HG03095 (cell line): ENCODE data around the gene LHPP.
"Not testable (repeated sequence)": the region's sequence is repeated elsewhere in the genome, so short reads cannot be mapped to it uniquely, and the experiment has no call there.

Experiments
- ATAC-seq: cut with Tn5 transposase; IDR thresholded peaks from one replicate; pipeline ENCODE4 v1.9.1; 2021; ENCODE audit warnings: moderate library complexity; ENCODE audit not compliant: unreplicated experiment

LHPP gene

DNA sequence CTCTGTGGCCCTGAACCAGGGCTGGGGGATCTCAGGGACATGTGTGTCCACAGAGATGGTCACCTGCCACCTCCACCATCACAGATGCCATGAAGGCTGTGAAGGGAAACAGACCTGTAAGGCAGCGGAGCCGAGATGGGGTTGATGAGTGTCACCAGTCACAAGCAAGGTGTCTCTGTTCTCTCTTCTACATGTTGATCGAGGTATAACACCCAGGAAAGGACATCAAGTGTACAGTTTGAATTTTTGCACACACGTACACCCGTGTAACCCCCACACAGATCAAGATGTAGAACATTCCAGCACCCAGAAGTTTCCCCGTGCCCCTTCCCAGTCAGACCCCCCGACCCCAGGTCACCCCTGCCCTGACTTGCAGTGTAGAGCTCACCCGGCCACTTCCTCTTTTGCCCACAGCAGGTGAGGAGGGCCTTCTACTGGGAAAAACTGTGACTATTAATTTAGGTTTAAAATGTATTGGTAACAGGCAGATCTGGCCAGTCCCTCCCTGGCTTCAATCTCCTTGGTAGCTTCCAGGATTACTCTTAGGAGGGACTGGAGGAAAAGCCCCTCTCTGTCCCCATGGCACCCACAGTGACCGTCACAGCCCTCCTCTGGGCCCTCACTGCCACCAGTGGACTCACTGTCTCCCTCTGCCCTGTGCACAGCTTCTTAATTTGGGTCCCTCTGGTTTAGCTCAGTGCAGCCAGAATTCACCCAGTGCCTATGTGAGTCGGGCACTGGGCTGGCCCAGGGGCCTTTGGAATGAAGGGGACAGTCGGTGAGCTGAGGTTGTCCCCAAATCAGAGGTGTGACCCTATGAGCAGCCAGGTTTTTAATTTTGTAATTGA lies 108.2 kb downstream of the LHPP start:
- ATAC-seq: no peak

DNA sequence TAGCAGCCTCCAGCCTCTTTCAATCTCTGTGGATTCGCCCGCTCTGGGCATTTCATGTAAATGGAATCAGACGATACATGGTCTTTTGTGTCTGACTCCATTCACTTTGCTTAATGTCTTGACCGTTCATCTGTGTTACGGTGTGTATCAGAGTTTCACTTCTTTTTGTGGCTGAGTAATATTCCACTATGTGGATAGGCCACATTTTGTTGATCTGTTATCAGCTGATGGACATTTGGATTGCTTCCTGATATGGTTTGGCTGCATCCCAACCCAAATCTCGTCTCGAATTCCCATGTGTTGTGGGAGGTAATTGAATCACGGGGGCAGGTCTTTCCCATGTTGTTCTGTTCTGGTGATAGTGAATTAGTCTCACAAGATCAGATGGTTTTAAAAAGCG lies 109.0 kb downstream of the LHPP start:
- ATAC-seq: no peak

DNA sequence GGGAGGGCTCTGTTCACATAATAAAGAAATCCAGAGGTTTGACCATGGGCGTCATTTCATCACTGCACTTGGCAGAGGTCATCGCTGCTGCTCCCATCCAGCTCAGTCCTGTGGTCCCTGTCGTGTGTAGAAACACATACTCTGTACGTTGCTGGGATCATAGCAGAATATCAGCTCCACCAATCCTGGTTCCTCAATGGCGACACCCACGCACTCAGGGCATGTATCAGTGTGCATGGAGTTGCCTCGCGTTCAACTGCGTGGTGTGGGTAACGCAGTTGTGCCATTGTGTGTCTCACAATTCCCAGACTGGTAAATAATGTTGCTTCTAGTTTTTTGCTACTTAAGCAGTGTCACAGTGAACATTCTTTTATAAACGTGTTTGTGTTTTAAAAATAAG lies 111.1 kb downstream of the LHPP start:
- no peak for ATAC-seq

DNA sequence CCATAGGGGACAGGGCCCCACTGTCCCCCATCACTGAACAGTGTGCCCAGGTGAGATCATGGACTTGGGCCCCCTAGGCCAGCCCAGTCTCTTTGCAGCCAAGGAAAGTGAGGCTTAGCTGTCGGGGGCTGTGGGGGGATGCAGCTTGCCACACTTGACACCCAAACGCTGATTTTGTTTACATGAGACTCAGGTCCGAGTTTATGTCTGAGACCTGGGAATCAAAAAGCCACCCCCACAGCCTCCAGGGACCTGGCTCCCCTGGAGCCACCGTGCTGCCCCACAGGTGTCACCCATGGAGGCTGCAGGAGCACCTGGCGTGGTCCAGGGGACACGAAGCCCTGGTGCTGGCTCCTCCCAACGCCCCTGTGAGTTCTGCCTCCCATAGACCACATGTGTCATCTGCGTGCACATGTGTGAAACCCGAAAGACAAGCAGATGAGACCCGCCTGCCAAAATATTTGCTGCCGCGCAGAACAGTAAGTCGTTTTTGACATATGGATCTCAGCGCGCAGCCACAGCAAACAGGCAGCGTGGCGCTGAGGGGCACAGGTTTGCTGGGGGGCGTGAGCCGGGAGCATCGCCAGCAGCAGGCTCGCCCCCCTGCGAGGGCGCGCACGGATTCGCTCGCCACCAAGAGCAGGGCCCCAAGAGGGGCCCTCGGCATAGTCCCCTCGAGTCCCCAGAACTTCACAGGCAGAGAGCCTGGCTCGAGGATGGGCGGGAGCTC lies 112.3 kb downstream of the LHPP start:
- ATAC-seq: no peak

DNA sequence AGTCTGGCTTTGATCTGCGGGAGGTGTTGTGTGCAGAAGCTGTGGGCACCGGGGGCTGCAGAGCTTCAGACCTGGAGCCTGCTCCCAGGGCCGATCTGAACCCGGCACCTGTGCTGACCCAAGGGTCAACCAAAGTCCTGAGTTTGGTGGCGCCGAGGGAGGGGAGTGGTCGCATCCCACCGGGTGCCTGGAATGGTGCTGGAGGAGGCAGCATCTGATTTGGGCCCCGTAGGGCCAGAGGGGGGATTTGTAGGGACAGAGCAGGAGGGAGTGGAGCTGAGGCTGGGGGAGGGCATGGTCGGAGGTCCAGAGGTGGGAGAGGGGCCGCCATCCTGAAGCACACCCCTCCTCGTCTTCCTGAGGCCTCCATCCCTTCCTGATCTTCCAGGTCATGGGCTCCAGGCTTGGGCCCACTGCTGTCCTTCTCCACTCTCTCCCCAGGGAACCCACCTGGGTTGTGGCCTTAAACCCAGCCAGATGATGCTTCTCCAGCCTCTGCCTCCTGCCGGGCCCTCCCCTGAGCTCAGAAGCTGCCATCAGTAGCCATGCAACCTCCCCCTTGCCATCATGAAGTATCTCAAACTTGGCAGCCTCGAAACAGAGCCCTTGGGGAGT lies 112.9 kb downstream of the LHPP start:
- no peak for ATAC-seq

DNA sequence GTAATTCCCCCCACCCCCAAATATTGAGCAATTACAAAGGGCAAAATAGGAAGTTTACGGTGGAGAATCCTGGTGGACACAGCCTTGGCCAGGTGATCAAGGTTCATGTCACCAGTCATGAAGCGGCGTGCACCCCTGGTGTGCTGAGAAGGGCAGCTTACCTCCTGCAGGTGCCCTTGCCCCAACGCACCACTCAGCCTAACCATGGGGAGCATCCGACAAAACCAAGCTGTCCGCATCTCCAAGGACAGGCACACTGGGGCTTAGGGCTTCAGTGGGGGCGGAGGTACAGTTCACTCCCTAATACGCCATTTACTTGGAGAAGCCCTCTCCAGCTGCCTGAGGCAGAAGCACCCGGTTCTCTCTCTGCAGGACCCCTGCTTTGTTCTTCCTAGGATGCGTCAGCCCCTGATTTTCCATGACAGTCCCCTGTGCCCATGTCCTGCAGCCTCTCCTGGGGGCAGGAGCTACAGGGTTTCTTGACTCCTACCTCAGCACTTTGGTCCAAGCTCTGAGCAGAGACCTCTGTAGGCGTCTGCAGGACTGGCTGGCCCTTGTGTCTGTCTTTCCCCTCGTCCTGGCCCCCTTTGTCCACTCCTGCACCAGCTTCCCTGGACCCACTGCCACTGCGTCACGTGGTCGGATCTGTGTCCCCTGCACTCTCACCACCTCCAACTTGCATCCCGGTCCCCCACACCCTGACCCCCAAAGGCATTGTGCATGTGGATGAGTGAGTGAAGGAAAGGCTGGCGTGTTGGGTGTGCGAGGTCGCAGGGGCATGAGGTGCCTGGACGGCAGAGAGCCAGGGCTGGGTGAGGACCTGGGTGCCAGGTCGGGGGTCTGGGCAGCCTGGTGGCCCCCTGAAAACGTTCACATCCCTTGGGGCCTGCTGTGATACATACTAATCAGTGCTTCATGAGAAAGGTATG lies 113.7 kb downstream of the LHPP start:
- no peak for ATAC-seq

DNA sequence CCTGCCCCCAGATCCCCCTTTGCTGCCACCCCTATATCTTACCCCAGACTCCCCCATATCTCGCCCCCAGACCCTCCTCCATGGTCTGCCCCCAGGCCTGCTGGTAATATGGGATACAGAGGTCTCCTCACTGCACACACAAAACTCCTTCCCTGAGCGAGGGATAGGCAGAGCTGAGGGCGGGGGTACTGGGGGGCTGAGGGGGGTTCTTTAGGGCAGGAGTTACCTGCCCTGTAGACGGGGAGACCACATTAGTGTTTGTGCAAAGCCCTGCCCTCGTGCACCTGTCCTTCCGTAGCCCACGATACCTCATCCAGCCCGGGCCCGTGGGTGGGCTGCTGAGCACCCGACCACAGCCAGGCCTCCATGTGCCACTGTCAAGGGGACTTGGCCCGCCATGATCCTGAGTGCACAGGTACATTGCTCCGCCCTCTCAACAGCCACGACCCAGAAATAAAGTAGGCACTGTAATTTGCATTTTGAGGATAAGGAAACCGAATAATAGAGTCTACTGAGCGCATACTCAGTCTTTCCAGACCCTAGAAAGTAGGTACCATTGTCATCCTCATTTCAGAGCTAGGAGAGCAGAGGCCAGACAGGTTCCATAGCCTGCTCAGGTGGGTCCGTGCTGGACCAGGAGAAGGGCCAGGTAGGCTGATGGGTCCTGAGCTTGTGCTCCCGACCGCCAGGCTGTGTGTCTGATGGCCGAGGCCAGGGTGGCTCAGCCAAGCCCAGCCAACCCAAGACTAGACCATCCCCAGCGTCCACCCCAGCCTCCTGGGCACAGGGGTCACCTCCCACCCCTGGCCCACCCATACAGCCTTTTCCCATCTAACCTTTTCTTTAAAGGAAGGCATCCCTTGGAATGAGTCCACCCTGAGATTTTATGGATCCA lies 115.2 kb downstream of the LHPP start:
- no peak for ATAC-seq

DNA sequence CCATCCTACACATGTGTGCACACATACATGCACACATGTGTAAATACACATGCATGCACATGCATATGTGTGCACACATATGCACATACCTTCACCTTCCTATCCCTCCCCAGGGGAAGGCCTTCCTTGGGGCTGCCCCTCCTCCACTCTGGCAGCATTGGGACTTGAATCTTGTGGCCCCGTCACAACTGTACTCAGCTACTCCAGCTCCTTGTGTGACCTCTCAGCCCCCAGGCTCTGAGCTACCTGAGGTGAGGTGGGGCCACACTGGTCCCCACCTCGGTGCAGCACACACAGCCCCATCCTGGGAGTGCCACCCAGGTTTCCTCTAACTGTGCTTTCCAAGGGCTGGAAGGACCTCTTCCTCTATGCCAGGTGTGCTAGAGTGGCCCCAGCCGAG lies 116.0 kb downstream of the LHPP start:
- no peak for ATAC-seq

DNA sequence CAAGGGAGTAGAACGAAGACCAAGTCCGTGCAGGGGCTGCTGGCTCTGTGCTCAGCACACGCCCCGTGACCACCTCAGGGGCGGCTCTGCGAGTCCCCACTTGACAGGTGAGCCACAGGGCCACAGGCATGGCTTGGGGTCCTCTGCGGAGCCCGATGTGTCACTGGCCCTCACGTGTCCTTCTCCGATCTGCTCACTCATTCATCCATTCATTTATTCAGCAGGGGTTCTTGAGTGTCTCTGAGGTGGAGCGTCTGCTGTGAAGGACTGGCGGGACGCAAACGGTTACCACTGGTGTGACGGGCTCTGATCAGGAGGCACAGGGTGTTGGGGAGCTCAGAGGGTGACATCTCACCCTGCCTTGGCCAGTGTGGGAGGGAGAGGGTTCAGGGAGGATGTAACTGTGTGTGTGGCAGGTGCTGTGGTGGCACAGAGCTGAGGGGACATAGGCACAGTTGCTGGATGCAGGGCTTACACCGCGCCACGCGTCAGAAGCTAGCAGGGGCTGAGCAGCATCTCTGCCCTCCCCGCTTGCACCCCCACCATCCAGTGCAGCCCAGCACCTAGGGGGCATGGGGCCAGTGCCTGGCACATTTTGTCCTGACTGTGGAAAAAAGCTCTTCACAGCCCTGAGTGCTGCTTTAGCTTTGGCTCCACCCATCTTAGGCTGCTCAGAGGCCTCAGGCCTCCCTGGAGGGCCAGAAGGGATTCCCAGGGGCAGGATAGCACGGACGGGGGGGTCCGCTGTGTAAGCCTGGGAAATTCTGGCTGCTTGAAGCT lies 116.8 kb downstream of the LHPP start:
- no peak for ATAC-seq

DNA sequence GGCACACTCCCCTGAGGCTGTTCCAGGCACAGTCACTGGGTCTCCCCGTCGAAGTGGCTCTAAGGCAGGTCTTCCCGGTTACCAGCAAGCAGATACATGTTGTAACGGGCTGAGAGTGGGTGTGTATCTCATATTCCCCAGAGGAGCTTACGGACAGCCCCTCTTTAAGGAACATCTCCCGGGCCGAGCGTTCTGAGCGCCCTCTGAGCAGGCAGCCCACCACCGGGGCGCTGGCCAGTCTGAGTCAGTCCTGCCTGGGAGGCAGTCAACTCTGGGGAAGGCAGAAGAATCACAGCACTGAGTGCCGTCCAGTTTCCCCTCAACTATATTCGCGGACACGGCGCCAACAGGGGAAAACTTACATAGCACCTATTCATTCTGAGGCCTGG lies 117.4 kb downstream of the LHPP start:
- ATAC-seq: no peak

DNA sequence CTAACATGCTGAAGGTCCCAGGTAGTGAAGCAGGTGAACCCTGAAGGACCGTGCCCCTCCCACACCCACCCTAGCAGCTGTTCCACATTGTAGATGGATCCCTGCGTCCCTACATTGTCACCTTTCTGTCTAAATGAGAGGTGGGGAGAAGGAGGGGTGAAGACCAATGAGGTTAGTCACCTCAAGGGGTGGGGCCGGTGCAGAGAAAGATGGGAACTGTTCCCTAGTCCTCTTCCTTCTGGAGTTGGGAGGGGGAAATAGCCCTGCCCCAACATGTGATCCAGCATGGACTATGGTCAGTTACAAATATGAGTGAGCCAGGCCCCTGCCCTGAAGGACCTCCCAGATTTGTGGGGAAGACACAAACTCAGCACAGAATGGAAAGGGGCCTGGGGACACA lies 124.5 kb downstream of the LHPP start:
- ATAC-seq: no peak

DNA sequence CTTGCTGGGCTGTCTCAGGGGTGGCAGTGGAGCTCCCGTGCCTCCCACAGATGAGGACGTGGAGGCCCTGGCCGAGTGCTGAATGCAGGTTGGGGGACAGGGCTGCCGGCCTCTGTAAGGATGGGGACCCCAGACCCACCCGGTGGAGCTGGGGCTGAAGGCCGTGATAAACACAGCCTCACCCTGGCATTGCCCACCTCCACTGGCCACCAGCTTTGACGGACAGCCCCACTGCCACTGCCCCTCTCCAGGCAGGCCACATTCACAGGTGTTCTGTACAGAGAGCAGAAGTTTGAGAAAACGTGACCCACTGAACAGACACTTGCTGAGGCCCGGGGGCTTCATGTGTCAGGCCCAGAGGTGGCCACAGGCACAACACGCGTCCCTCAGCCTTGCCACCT lies 126.2 kb downstream of the LHPP start:
- no peak for ATAC-seq

DNA sequence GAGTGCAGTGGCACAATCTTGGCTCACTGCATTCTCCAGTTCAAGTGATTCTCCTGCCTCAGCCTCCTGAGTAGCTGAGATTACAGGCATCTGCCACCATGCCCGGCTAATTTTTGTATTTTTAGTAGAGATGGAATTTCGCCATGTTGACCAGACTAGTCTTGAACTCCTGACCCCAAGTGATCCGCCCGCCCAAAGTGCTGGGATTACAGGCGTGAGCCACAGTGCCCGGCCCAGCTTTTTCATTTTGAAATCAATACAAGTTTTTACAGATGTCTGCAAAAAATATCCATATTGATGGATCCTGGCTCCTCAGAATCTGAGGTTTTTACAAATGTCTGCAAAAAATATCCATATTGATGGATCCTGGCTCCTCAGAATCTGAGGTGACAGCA lies 126.7 kb downstream of the LHPP start:
- not testable (repeated sequence) for ATAC-seq

DNA sequence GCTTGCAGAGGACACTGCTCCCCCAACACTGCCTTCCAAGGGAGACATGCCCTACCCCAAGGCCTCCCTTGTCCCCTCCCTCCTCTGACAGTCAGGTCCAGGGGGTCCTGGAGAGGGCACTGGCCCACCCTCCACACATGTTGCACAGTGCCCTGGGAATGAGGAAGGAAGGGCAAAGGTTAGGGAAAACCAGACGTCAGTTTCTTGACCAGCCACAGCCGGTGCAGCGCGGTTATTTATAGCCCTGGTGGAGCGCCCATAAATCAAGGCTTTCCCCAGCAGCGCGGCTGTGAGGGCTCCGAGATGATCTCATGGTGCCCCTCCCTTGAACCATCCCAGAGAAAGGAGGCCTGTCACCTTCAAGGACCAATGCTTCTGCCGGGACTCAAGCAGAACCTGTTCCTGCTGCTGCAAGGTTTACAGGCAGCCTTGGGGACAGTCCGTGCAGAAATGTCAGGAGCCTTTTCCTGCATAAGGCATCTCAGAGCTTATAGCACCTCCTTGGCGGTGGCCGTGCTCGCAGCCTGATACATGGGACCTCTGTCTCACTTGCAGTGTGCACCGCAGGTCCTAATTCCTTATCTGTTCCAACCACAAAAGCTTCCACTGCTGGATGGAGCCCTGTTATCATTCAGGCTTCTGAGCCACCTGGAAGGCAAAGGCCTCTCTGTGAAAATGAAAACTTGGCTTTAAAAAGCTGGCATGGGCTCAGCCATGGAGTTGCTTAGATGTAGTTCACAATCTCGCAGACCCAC lies 127.3 kb downstream of the LHPP start:
- no peak for ATAC-seq

DNA sequence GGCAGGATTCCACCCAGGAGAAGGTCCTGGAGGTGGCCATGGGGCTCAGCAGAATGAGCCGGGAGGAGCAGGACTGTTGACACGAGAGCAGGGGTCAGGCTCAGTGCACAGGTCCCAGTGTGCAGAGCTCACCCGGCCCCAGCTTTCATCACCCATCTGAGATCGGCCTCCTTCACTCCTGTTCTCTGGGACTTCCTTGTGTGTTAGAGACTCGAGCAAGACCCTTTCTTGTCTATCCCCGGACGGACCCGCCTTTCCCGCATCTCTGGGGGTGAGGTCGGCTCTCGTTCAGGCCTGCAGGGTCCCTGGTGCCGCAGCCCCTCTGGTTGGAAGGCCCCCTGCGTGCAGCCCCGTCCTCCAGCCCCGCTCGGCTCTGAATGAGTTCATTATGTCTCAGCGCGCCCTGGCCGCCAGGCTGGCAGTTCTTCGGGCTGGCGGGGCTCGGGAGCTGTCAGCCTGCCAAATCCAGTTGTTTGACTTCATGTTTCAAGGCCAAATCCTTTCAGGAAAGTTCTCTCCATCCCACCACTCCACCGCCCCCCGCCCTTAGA lies 127.9 kb downstream of the LHPP start:
- no peak for ATAC-seq

DNA sequence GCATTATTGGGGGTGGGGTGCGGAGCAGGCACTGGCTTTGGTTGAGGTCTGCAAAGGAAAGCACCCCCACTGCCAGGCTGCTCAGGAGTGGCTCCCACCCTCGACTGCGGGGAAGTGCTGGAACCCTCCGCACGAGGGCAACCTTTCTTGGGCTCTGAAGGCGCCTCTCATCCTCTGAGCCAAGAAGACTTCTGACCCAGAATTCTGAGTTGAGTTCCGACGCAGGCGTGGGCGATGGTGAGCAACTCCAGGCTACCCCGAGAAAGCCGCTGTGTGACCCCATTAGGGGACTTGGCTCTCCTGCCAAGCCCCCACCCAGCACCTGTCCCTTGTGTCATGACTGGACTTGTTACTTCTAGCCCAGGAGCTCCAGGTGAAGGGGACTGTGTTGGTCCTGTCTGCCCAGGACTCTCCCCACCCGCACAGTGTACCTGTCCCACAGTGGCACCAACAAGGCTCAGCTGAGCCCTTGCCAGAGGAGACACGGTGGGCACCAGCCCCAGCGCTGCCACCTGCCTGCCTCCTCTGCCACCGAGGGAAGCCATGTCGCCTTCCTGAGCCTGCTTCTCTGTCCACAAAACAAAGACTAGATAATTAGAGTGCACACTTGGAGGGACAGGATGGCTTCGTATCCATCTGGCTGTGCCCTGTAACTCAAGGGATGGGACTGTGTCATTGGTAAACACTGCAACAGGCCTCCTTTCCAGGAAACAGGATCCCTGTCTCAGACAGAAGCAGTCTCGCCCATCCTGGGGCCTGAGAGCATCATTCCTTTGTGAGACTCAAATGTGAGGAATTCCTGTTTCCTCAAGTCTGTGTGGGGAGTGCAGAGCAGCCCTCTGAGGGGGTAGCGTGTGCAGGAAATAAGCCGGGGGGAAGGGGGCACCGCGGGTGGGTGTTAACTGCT lies 128.8 kb downstream of the LHPP start:
- no peak for ATAC-seq

DNA sequence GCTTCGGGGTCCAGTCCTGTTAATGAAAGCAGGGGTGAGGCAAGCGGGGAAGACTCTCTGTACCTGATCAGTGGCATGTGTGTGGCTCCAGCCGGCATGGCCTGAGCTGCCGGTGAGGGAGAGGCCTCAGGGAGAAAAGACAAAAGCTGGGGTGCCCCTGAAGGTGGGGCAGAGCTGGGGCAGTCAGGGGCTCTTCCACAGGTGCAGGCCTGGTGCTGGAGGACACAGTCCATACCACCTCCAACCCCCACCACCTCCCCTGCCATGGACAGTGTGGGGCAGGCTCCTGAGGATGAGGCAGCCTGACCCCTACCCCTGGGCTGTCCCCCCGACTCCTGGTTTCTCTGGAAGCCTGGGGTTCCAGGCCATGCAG lies 129.5 kb downstream of the LHPP start:
- no peak for ATAC-seq
